Smooth muscle cell of the brain vasculature (primary cell): Measurements from ENCODE around the gene POLR3H.

ENCODE experiments used
- DNase-seq: peaks from one replicate; pipeline ENCODE4 v3.0.0-alpha.2; 2012; ENCODE audit warnings: low read depth, low spot score

The POLR3H gene

GRCh38 chr22:41517172-41518047 is 26.9 kb downstream of the POLR3H start:
- DNase-seq = peak; percentile 23

GRCh38 chr22:41516462-41516861 is 27.8 kb downstream of the POLR3H start:
- no peak for DNase-seq

- no peak for DNase-seq
Observed at GRCh38 chr22:41513391-41513790, 30.9 kb downstream of the POLR3H start.

- peak; percentile 50 for DNase-seq
Observed at GRCh38 chr22:41512421-41513194, 31.7 kb downstream of the POLR3H start.

GRCh38 chr22:41511521-41511968 is 32.7 kb downstream of the POLR3H start:
- no peak for DNase-seq

- DNase-seq = no peak
Observed at GRCh38 chr22:41508770-41509170, 35.5 kb downstream of the POLR3H start.

GRCh38 chr22:41507330-41508063 is 36.8 kb downstream of the POLR3H start:
- DNase-seq = no peak

GRCh38 chr22:41505511-41506220 is 38.6 kb downstream of the POLR3H start:
- no peak for DNase-seq

GRCh38 chr22:41504816-41505215 is 39.5 kb downstream of the POLR3H start:
- DNase-seq = no peak

- DNase-seq = no peak
Observed at GRCh38 chr22:41504397-41504796, 39.9 kb downstream of the POLR3H start.

- DNase-seq = no peak
Observed at GRCh38 chr22:41501209-41501608, 43.1 kb downstream of the POLR3H start.

GRCh38 chr22:41500303-41500702 is 44.0 kb downstream of the POLR3H start:
- no peak for DNase-seq

GRCh38 chr22:41499624-41500280 is 44.5 kb downstream of the POLR3H start:
- no peak for DNase-seq

- DNase-seq = no peak
Observed at GRCh38 chr22:41498303-41498835, 45.9 kb downstream of the POLR3H start.

- no peak for DNase-seq
Observed at GRCh38 chr22:41491374-41492100, 52.7 kb downstream of the POLR3H start.

- no peak for DNase-seq
Observed at GRCh38 chr22:41488596-41489385, 55.5 kb downstream of the POLR3H start.

- DNase-seq = no peak
Observed at GRCh38 chr22:41488076-41488475, 56.2 kb downstream of the POLR3H start.

- DNase-seq = no peak
Observed at GRCh38 chr22:41487037-41487935, 57.0 kb downstream of the POLR3H start.
